Activated naive CD8-positive, alpha-beta T cell (primary cell): Measurements from ENCODE around the gene TANGO2.

Experiments
- H3K27ac Mint-ChIP-seq: one replicate; pipeline ENCODE4 v1.8.0; 2021; ENCODE audit warnings: mixed read lengths
- H3K27me3 Mint-ChIP-seq: one replicate; pipeline ENCODE4 v1.8.0; 2021; ENCODE audit warnings: mixed read lengths
- H3K36me3 Mint-ChIP-seq: one replicate; pipeline ENCODE4 v1.8.0; 2021; ENCODE audit warnings: mixed read lengths
- H3K4me1 Mint-ChIP-seq: one replicate; pipeline ENCODE4 v1.8.0; 2021; ENCODE audit warnings: low read depth, mixed read lengths
- H3K4me3 Mint-ChIP-seq: one replicate; pipeline ENCODE4 v1.8.0; 2021; ENCODE audit warnings: mild to moderate bottlenecking, mixed read lengths
- H3K9me3 Mint-ChIP-seq: one replicate; pipeline ENCODE4 v1.8.0; 2021; ENCODE audit warnings: low read depth, mixed read lengths

Gene TANGO2

DNA sequence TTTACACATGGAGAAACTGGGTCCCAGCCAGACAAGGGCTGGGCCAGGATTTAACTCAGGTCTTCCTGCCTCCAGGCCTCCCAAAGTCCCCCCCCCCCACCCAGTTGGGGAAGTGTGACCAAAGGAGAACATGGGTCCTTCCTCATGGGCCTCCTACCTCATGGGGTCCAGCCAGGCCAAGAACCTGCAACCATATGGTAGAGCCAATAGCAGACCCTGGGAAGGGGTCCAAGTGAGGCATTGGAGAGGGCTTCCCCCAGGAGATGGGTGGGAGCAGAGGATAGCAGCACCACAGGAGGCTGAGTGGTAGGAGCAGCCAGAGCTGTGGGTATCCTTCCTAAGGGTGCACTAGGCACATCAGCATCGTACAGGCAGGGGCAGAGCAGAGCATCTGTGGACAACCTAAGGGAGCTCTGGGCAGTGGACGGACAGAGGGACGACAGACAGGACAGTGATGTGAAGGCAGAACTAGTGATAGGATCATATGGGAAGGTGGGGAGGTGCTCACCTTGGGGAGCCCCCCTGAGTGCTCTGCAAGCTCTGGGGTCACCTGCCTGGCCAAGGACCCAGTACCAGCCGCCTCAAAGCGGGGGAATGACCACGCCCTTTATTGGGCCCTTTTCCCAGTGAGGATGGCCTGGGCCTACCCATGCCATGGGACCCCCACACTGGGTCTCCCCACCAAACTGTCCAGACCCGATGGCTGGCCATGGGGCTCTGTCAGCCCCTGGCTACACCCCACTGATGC, 8.7 kb upstream of the TANGO2 start:
- Mint-ChIP-seq H3K4me1 (peaks cover 5% of the 10 kb centered on the region), H3K36me3 (no peaks in the 10 kb centered on the region), H3K9me3 (no peaks in the 10 kb centered on the region), H3K4me3 (no peak overlapping the region), H3K27me3 (no peaks in the 10 kb centered on the region), H3K27ac (no peak overlapping the region)

DNA sequence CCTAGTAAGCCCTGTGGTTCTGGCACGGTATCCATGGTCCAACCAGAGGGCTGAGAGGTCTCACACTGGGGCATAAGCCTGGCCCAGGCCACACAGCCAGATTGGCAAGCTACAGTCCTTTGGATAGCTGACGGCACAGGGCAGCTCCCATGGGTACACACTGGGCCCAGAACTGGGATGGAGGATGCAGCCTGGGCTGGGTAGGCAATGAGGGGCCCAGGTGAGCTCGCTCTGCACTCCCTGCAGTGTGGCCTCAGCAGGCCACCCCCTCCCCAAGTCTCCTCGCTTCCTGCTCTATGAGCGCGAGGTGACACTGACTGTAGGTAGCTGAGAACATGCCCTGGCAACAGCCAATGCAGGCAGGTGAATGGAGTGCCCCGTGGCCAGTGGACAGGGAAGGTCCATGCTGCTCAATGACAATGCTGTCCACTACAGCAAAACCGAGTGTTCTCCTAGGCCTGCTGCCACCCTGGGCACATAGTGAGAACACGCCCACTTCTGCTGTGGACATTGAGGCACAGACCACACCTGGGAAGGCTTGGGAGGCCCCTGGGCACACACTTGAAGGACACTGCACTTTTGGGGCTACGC, 8.1 kb upstream of the TANGO2 start:
- H3K4me3 Mint-ChIP-seq, result no peak overlapping the region
- H3K9me3 Mint-ChIP-seq, result no peaks in the 10 kb centered on the region
- H3K4me1 Mint-ChIP-seq, result peaks cover 8% of the 10 kb centered on the region
- no peak overlapping the region for H3K27ac Mint-ChIP-seq
- no peaks in the 10 kb centered on the region for H3K27me3 Mint-ChIP-seq
- no peaks in the 10 kb centered on the region for H3K36me3 Mint-ChIP-seq

DNA sequence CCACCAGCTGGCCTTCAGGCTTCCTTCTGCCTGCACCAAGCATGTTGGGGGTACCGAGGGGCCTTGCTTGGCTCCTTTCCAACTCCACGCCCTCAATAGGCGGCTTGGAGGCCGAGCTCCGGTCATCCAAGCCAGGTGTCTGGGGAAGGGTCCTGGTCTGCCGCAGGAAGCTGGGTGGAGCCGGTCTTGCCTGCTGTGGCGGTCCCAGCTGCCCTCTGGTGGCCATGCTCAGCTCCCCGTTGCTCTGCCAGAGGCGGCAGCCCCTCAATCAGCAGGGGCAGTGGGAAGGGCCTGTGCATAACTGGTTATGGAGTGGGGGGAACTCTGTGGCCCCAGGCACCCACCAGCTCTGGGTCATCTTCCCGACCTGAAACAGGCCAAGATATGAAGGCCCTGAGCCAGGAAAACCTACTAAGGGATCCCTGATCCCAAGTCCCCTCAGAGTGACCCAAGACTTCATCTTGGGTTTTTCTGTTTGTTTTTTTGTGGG, 7.5 kb upstream of the TANGO2 start:
- no peaks in the 10 kb centered on the region for H3K36me3 Mint-ChIP-seq
- H3K27me3 Mint-ChIP-seq, result no peaks in the 10 kb centered on the region
- no peak overlapping the region for H3K4me3 Mint-ChIP-seq
- H3K4me1 Mint-ChIP-seq, result peaks cover 8% of the 10 kb centered on the region
- H3K27ac Mint-ChIP-seq, result no peak overlapping the region
- H3K9me3 Mint-ChIP-seq, result no peaks in the 10 kb centered on the region

DNA sequence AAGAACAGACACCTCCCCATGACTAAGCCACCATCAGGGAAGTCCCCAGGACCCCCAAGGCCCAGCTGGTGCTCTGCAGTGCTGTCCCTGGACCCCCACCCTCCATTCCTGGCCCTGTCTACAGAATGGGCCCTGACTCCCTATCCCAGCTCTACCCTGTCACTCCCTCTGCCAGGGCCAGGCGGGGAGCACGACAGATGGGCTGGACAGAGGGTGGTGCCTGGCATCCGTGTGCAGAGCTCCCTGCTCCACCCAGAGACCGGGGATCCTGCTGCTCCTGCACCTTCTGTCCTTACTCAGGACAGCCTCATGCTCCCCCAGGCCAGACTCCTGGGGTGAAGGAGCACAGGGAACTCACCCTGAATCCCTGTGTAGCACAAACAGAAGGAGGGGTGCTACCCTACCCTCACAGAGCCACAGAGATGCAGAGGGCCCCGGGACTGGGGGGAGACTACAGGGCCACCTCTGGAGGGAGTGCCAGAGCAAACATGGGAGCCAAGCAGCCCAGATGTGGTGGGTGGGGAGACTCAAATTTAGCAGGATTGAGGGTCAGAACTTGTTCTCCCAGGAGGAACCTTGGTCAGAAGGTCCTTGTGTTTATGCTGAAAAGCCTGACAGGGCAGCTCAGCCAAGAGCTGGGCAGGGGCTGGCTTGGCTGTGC, 6.3 kb upstream of the TANGO2 start:
- Mint-ChIP-seq H3K36me3 (no peaks in the 10 kb centered on the region), H3K4me3 (no peak overlapping the region), H3K4me1 (peaks cover 8% of the 10 kb centered on the region), H3K27me3 (no peaks in the 10 kb centered on the region), H3K27ac (no peak overlapping the region), H3K9me3 (no peaks in the 10 kb centered on the region)

DNA sequence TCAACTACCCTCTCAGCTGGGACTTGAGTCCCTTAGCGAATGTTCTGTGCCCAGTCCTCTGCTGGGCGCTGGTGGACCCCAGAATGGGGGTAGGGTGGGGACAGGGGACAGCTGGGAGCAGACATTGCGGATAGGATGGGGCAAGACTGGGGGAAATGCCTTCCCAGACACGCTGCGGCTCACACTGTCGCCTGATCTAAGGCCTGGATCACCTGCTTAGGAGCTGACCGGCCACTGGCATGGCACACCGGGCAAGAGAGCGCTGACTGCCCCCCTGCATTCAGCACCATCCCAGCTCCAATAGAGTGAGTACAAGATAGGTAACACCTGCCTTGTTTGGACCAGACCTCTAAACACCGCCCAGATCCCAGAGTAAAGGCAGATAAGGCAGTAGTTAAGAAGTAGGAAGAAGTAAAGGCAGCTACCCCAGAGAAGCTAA, 5.7 kb upstream of the TANGO2 start:
- Mint-ChIP-seq H3K27ac (no peak overlapping the region), H3K36me3 (no peaks in the 10 kb centered on the region), H3K4me1 (peaks cover 9% of the 10 kb centered on the region), H3K9me3 (no peaks in the 10 kb centered on the region), H3K27me3 (no peaks in the 10 kb centered on the region), H3K4me3 (peak overlapping the region; percentile 80)

DNA sequence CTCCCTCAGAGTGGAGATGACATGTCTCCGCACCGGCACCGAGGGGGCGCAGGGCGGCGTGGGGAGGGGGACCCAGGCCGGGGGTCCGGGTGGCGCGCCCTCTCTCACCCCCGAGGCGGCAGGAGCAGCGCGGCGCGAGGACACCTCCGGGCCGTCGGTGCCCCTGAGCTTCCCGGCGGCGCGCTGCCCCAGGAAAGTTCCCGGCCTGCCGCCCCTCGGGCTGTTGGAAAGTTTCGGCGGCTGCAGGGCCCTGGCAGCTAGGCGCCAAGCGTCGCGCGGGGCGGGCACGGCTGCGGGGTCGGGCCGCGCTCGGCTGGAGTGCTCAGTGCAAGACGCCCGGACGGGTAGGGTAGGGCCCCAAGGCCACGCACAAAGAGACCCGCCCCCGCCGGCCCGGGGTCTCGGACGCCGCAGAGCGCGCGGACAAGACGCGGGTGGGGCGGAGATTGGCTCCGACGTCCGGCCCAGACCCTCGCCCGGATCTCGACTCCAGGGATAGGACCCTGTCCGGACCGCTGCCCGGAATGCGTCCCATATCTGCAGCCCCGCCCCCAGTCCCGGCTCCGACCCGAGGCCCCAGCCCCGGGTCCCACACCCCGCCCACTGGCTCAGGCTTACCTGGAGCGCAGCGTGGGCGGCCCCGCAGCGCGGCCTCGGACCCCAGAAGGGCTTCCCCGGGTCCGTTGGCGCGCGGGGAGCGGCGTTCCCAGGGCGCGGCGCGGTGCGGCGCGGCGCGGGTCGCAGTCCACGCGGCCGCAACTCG, 4.8 kb upstream of the TANGO2 start:
- no peaks in the 10 kb centered on the region for H3K9me3 Mint-ChIP-seq
- no peak overlapping the region for H3K4me3 Mint-ChIP-seq
- H3K27ac Mint-ChIP-seq, result no peak overlapping the region
- no peaks in the 10 kb centered on the region for H3K27me3 Mint-ChIP-seq
- peaks cover 10% of the 10 kb centered on the region for H3K4me1 Mint-ChIP-seq
- H3K36me3 Mint-ChIP-seq, result no peaks in the 10 kb centered on the region

DNA sequence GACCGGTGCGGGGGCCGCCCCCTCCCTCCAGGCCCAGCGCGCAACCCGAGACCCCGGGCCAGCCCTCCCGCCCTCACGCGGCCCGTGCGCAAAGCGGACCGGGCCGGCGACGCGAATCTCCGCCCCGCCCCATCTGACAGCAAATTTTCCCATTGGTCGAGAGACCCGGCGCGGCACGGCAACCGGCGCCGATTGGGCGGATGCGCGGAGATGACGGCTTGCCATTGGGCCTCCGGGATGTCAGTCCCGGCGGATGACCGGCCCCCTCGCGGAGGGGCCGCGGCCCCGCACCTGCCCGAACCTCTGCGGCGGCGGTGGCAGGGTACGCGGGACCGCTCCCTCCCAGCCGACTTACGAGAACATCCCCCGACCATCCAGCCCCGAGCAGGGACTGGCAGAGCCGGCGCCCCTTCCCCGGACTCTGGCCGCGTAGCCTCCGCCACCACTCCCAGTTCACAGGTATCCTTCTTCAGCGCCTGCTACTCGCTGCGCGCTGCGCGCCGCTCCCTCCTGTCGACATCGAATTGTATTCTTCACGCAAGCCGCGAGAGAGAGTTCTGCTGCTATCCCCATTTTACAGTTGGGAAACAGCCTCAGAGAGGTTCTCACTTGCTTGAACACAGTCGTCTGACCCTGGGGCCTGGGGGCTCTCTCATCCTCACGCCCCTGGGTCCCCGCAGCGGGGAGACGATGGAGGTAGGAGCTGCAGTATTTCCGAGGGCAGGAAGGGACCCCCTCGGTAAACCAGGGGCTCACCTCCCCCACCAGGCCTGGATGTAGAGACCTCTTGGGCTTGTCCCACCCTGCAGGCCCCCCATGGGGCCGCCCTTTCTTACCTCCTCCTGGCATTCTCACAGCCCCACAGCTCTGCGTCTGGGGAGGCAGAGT, 3.9 kb upstream of the TANGO2 start, which contains the start of gene ARVCF:
ARVCF (minus strand) TSS at position 90 of the 888 bp plus-strand sequence. CDS start 26,029 bp downstream, outside the sequence.
- H3K27me3 Mint-ChIP-seq, result no peaks in the 10 kb centered on the region
- H3K4me3 Mint-ChIP-seq, result peak within 1 kb of the TSS; percentile 89
- H3K4me1 Mint-ChIP-seq, result peaks cover 15% of the 10 kb centered on the region
- no peaks in the 10 kb centered on the region for H3K36me3 Mint-ChIP-seq
- no peak within 1 kb of the TSS for H3K27ac Mint-ChIP-seq
- H3K9me3 Mint-ChIP-seq, result no peaks in the 10 kb centered on the region

DNA sequence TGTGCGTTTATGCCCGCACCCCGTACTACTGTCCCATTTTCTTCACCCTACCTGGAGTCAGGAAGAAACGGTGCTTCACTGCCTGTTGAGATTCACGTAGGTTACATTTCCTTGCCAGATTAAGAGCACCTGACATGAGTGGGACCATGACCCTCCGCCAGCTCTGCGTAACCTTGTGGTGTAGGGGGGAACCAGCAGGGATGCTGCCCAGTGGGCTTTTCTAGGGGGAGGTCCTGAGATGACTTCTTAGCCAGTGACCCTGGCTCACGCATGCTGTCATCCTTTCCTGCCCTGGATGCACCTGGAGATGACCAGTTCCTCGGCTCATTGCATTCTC, 3.3 kb upstream of the TANGO2 start:
- Mint-ChIP-seq H3K36me3 (no peaks in the 10 kb centered on the region), H3K27me3 (no peaks in the 10 kb centered on the region), H3K4me3 (peak overlapping the region; percentile 89), H3K9me3 (no peaks in the 10 kb centered on the region), H3K27ac (no peak overlapping the region), H3K4me1 (peaks cover 21% of the 10 kb centered on the region)

DNA sequence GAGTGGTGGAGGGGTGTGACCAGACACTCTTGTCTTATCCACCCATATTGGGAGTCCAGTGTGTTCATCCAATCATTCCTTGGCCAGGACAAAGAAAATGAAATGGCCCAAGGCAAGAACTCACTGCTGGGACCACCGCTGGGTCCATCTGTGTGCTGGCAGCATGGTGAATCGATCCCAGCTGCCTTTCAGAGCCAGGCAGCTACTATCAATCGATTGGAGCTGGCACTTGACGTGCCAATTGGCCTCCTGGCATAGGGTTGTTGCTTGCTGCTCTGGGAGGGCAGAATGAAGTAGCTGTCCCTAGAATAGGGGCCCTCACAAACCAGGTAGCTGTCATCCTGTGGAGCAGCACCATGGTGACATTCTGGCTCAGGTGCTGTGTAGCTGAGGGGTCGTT, 2.9 kb upstream of the TANGO2 start:
- no peak overlapping the region for H3K27ac Mint-ChIP-seq
- peaks cover 23% of the 10 kb centered on the region for H3K4me1 Mint-ChIP-seq
- no peaks in the 10 kb centered on the region for H3K27me3 Mint-ChIP-seq
- no peaks in the 10 kb centered on the region for H3K36me3 Mint-ChIP-seq
- no peaks in the 10 kb centered on the region for H3K9me3 Mint-ChIP-seq
- H3K4me3 Mint-ChIP-seq, result peak overlapping the region; percentile 89

DNA sequence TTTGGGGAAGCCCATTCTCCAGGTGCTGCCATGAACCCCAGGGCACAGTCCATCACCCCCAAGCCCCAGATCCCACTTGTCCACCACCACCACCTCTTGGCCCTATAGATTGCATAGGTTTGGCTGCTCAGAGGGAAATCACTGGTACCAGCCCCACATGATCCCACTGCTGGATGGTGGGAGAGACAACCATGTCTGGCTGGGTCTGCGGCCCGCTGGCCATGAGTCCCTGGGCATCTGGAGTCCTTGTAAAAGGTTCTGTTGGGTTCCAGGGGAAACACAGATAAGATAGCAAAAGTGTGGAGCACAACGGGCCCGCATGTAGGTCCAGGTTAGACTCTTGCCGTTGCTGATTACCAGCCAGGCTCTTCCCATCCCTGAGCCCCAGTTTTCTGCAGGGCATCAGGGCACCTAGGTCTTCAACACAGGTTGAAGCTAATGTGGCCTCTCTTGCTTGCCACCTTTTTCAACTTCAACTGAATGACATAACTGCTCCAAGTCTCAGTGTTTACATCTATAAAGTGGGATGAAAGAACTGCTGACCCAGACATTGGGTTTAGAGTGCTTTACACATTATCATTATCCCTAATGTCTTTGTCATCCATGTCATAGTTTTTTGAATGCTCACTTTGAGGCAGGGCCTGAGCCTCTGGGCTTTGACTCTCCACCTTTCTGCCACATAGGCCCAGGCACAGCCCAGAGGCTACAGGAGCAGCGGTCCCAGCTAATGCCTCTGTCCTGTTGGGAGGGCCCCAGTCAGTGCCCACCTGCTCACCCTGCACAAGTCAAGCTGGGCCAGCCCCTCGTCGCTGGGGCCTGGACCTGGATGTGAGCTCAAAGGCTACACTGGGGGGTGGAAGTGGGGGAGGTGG, 1.0 kb upstream of the TANGO2 start:
- peak overlapping the region; percentile 88 for H3K4me3 Mint-ChIP-seq
- H3K36me3 Mint-ChIP-seq, result no peaks in the 10 kb centered on the region
- no peaks in the 10 kb centered on the region for H3K9me3 Mint-ChIP-seq
- peak overlapping the region; percentile 73 for H3K27ac Mint-ChIP-seq
- no peaks in the 10 kb centered on the region for H3K27me3 Mint-ChIP-seq
- H3K4me1 Mint-ChIP-seq, result peaks cover 31% of the 10 kb centered on the region

DNA sequence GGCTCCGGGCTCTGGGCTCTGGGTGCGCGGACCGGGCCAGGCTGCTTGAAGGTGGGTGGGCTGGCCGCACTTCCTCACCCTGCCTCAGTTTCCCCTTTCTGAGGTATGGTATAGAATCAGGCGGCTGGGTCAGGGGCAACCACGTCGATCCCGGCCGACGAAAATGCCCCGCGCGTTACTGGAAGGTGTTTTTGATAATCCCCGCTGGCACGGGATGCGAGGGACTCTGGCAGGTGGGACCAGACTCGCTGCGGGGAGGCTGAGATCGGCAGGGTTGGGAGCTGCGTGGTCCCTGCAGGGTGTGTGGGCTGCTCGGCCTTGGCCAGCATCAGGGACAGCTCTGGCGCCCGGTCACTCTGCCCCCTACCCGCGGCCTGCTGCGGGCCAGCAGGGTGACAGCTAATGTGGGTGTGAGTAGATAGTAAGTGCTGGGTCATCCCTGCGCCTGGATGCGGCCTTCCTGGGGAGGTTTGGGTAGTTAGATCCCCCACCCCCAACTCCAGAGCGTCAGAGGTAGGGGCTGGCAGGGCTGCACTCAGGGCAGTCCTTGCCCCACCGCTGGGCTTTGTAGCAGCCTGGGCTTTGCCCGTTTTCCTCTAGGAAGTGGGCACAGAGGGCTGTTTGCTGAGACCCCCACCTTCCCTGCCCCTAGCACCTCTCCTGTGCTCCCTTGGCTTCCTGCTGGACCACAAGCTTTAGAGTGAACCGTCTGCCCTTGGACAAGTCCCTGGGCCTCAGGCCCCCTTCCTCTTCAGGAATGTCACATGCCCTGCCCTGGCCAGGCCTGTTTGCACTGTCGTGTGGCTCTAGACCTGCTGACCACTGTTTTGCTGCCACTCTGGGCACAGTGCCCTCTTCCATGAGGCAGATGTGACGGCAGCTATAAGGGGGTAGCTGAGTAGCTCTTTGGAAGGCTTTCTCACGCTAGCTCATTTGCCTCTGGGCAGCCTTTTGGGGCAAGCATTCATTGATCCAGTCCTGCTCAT, 579 bp downstream of the TANGO2 start:
- Mint-ChIP-seq H3K4me1 (peaks cover 29% of the 10 kb centered on the region), H3K27ac (peak overlapping the region; percentile 73), H3K9me3 (no peaks in the 10 kb centered on the region), H3K36me3 (no peaks in the 10 kb centered on the region), H3K4me3 (peak overlapping the region; percentile 90), H3K27me3 (no peaks in the 10 kb centered on the region)

DNA sequence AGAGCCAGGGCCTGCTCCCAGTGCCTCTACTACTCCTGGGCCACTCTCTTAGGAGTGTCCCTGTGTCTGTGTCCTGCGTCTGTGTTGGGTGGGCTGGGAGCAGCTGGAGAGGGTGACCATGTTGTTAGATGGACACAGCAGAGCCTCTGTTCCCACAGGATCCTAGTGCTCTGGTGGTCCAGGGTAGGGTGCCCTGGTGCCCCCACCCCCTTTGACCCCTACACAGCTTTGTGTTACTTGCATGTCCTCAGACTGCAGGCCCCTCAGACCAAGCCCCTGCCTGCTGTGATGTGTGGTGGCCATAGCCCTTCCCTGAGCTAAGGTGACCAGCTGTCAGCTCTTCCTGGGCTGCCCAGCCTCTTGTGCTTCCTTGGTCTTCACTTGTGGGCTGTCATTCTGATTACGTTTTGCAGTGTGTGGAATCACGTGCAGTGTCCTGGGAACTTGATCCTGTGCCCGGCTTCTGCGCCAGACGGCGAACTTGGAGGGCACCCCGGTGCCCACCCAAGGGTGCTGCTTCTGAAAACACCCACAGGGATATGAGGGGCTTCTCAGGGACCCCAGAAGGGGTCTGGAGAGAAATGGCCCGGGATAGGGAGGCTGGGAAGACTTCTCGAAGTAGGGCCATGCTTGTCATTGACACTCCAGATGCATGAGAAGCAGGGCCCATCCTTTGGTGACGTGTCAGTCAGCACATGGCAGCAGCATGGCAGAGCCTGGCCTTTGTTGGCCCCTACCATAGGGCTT, 1.5 kb downstream of the TANGO2 start:
- no peaks in the 10 kb centered on the region for H3K36me3 Mint-ChIP-seq
- peak overlapping the region; percentile 72 for H3K27ac Mint-ChIP-seq
- peak overlapping the region; percentile 90 for H3K4me3 Mint-ChIP-seq
- no peaks in the 10 kb centered on the region for H3K9me3 Mint-ChIP-seq
- peaks cover 30% of the 10 kb centered on the region for H3K4me1 Mint-ChIP-seq
- no peaks in the 10 kb centered on the region for H3K27me3 Mint-ChIP-seq
